ENCODE measurements around the gene EIF5A. TPM values are rescaled to one million over a fixed set of nuclear protein-coding genes. Genes with fewer than 3 reads are reported as not detected.
A peak's percentile ranks its signal among the peaks of the same experiment; 100 is the strongest.
"Not testable (repeated sequence)": the region's sequence is repeated elsewhere in the genome, so short reads cannot be mapped to it uniquely, and the experiment has no call there.

The EIF5A gene
- total and polyA plus RNA-seq, 5 donors = 259 to 311 (median 271) TPM

- 91% methylated on average over 11 of the region's 11 CpGs for WGBS
- intact Hi-C loops (cut with DNase I) = no loop called here
- no peaks in the 10 kb centered on the region for H3K27me3 ChIP-seq (ENCODE audit: control insufficient read depth, insufficient read depth)
- H3K9me3 ChIP-seq (ENCODE audit: control insufficient read depth, low read length) = no peaks in the 10 kb centered on the region
- no peak overlapping the region for H3K27ac ChIP-seq (ENCODE audit: low read length)
- no peak overlapping the region for H3K4me3 ChIP-seq (ENCODE audit: low read length)
- no peaks in the 10 kb centered on the region for H3K4me1 ChIP-seq (ENCODE audit: control insufficient read depth, insufficient read depth, low read length)
- ATAC-seq (no peak), DNase-seq (peak in 2 of 3 donors; percentile 6 to 28)
Observed at GRCh38 chr17:7326186-7326585, 18.8 kb downstream of the EIF5A start.

GRCh38 chr17:7327056-7327455, 19.6 kb downstream of the EIF5A start:
- H3K4me3 ChIP-seq (ENCODE audit: low read length) = no peak overlapping the region
- no peaks in the 10 kb centered on the region for H3K4me1 ChIP-seq (ENCODE audit: control insufficient read depth, insufficient read depth, low read length)
- DNase-seq (peak in 2 of 3 donors; percentile 14 to 29), ATAC-seq (no peak)
- H3K9me3 ChIP-seq (ENCODE audit: control insufficient read depth, low read length) = no peaks in the 10 kb centered on the region
- WGBS = 87% methylated on average over 7 of the region's 7 CpGs
- H3K27ac ChIP-seq (ENCODE audit: low read length) = no peak overlapping the region
- H3K27me3 ChIP-seq (ENCODE audit: control insufficient read depth, insufficient read depth) = no peaks in the 10 kb centered on the region
- intact Hi-C loops (cut with DNase I) = no loop called here

DNA sequence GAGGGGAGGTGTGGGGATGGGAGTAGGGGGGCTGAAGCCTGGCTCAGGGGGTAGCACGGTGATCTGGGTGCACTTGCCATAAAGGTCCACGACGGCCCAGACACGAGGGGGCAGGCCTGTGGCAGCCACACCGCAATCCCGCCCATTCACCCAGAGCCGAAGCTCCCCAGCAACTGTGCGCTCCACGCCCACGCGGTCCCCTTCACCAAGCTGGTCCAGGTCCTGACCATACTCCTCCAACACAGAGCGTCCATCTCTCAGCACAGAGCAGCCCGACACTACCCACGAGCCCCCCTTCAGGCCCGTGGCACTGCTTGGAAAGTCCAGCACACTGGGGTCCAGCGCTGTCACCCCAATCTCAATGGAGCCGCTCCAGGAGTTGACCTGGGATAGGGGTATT, 20.1 kb downstream of the EIF5A start:
- H3K9me3 ChIP-seq (ENCODE audit: control insufficient read depth, low read length) = no peaks in the 10 kb centered on the region
- H3K27ac ChIP-seq (ENCODE audit: low read length) = no peak overlapping the region
- peak in 2 of 3 donors; percentile 12 to 50 for DNase-seq
- H3K4me1 ChIP-seq (ENCODE audit: control insufficient read depth, insufficient read depth, low read length) = no peaks in the 10 kb centered on the region
- H3K27me3 ChIP-seq (ENCODE audit: control insufficient read depth, insufficient read depth) = no peaks in the 10 kb centered on the region
- H3K4me3 ChIP-seq (ENCODE audit: low read length) = no peak overlapping the region
- ATAC-seq = no peak
- intact Hi-C loops (cut with DNase I) = no loop called here
- 87% methylated on average over 17 of the region's 17 CpGs for WGBS

GRCh38 chr17:7328009-7328408, 20.6 kb downstream of the EIF5A start:
- H3K4me3 ChIP-seq (ENCODE audit: low read length) = no peak overlapping the region
- no peak for DNase-seq
- H3K27me3 ChIP-seq (ENCODE audit: control insufficient read depth, insufficient read depth) = no peaks in the 10 kb centered on the region
- no peak for ATAC-seq
- intact Hi-C loops (cut with DNase I) = no loop called here
- H3K4me1 ChIP-seq (ENCODE audit: control insufficient read depth, insufficient read depth, low read length) = no peaks in the 10 kb centered on the region
- no peak overlapping the region for H3K27ac ChIP-seq (ENCODE audit: low read length)
- no peaks in the 10 kb centered on the region for H3K9me3 ChIP-seq (ENCODE audit: control insufficient read depth, low read length)
- WGBS = 69% methylated on average over 1 of the region's 1 CpG

DNA sequence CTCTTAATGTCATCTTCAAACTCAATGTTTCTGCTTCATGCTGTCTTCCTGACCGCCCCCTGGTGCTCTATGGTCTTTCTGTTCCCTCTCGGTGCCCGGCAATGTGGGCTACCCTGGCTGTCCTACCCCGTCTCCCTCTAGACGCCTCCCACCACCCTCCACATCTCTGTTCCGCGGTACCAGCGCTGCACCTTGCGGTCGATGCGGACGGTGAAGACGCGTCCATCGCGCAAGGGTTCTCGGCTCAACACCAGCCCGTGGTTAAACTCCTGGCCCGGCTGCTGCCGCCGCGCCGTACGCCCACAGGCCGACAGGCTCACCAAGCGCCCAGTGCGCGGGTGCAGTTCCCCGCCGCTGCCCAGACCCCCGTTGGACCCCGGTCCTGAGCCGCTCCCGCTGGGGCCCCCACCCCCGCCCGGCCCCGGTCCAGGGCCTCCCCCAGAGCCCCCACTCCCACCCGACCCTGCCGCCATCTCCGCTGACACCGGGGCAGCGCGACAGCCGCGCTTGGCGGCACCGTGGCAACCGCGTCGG, 21.5 kb downstream of the EIF5A start, which contains the start of gene NEURL4:
Gene NEURL4, minus strand, starts transcription at position 496 of the 534 bp plus-strand sequence. Its CDS starts 23 bp downstream, at position 473.
- peak within 1 kb of the TSS; percentile 69 for H3K4me3 ChIP-seq (ENCODE audit: low read length)
- H3K27ac ChIP-seq (ENCODE audit: low read length) = peak within 1 kb of the TSS; percentile 89
- intact Hi-C loops (cut with DNase I) = no loop called here
- under 1% methylated on average over 50 of the region's 50 CpGs for WGBS
- DNase-seq (no peak), ATAC-seq (no peak)
- H3K4me1 ChIP-seq (ENCODE audit: control insufficient read depth, insufficient read depth, low read length) = no peaks in the 10 kb centered on the region
- no peaks in the 10 kb centered on the region for H3K9me3 ChIP-seq (ENCODE audit: control insufficient read depth, low read length)
- H3K27me3 ChIP-seq (ENCODE audit: control insufficient read depth, insufficient read depth) = no peaks in the 10 kb centered on the region

DNA sequence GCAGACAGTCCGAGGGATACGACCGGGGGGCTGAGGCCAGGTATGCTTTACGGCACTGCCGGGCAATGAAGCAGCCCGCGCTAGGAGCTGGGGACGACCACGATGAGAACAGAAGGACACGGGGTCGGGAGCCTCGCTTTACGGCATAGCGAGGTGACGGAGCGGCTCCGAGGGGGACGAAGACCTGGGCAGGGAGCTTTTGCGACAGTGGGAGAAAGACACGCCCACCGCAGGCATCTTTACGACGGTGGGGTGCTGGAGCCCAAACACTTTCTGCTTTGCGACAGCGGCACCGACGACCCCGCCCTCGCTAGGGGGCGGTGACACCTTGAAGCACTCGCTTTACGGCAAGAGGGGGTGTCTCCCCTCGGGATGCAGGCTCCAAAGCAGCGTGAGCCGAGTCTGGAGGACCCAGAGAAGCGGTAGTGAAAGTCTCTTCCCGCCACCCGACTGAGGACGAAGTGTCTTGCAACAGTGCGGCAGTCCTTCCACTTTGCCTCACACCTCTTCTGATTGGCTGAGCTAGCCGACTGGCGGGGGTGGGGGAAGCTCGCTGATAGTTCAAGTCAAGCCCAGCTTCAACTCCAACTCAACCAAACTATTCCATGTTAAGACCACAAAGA, 22.1 kb downstream of the EIF5A start:
- no peaks in the 10 kb centered on the region for H3K4me1 ChIP-seq (ENCODE audit: control insufficient read depth, insufficient read depth, low read length)
- peak overlapping the region; percentile 89 for H3K27ac ChIP-seq (ENCODE audit: low read length)
- under 1% methylated on average over 43 of the region's 43 CpGs for WGBS
- ATAC-seq (peak; percentile 90 to 91), DNase-seq (peak; percentile 99 to 100 (median 99))
- H3K27me3 ChIP-seq (ENCODE audit: control insufficient read depth, insufficient read depth) = no peaks in the 10 kb centered on the region
- intact Hi-C loops (cut with DNase I) = no loop called here
- H3K9me3 ChIP-seq (ENCODE audit: control insufficient read depth, low read length) = no peaks in the 10 kb centered on the region
- peak overlapping the region; percentile 69 for H3K4me3 ChIP-seq (ENCODE audit: low read length)

- Histone ChIP-seq H3K4me3 (ENCODE audit: low read length) (peak overlapping the region; percentile 69), H3K4me1 (ENCODE audit: control insufficient read depth, insufficient read depth, low read length) (no peaks in the 10 kb centered on the region), H3K27ac (ENCODE audit: low read length) (peak overlapping the region; percentile 89), H3K27me3 (ENCODE audit: control insufficient read depth, insufficient read depth) (no peaks in the 10 kb centered on the region), H3K9me3 (ENCODE audit: control insufficient read depth, low read length) (no peaks in the 10 kb centered on the region)
- WGBS = under 1% methylated on average over 34 of the region's 34 CpGs
- intact Hi-C loops (cut with DNase I) = no loop called here
- ATAC-seq (peak; percentile 74 to 81), DNase-seq (peak; percentile 79 to 91 (median 90))
Observed at GRCh38 chr17:7329997-7330637, 22.7 kb downstream of the EIF5A start.

GRCh38 chr17:7330638-7331015, 23.2 kb downstream of the EIF5A start:
- no peak for DNase-seq
- peak overlapping the region; percentile 72 for H3K27ac ChIP-seq (ENCODE audit: low read length)
- H3K4me3 ChIP-seq (ENCODE audit: low read length) = peak overlapping the region; percentile 69
- intact Hi-C loops (cut with DNase I) = no loop called here
- no peaks in the 10 kb centered on the region for H3K27me3 ChIP-seq (ENCODE audit: control insufficient read depth, insufficient read depth)
- WGBS = 66% methylated on average over 13 of the region's 13 CpGs
- H3K9me3 ChIP-seq (ENCODE audit: control insufficient read depth, low read length) = no peaks in the 10 kb centered on the region
- H3K4me1 ChIP-seq (ENCODE audit: control insufficient read depth, insufficient read depth, low read length) = no peaks in the 10 kb centered on the region
- ATAC-seq = no peak

DNA sequence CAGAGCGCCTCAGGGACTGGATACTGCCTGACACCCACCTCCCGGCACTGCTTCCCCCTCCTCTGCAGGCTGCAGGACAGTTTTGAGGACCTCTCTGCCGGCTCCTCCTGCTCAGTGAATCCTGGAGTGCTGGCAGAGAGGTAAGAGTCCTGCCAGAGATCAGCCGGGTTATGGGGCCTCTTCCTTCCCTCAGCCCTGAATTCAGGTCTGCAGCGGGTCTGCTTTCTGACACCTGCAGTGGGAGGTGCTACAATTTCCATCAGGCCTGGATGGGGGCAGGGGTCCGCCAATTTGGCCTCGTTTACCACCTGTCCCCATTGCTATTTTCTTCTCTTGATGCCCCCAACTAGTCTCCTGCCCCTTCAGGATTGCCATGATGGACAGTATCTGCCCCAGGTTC, 24.7 kb downstream of the EIF5A start:
- ATAC-seq = no peak
- no peak overlapping the region for H3K4me3 ChIP-seq (ENCODE audit: low read length)
- H3K27ac ChIP-seq (ENCODE audit: low read length) = no peak overlapping the region
- H3K9me3 ChIP-seq (ENCODE audit: control insufficient read depth, low read length) = no peaks in the 10 kb centered on the region
- no peaks in the 10 kb centered on the region for H3K4me1 ChIP-seq (ENCODE audit: control insufficient read depth, insufficient read depth, low read length)
- peak in 1 of 3 donors; percentile 30 for DNase-seq
- intact Hi-C loops (cut with DNase I) = no loop called here
- 55% methylated on average over 7 of the region's 7 CpGs for WGBS
- no peaks in the 10 kb centered on the region for H3K27me3 ChIP-seq (ENCODE audit: control insufficient read depth, insufficient read depth)

GRCh38 chr17:7332600-7333069, 25.2 kb downstream of the EIF5A start:
- H3K4me1 ChIP-seq (ENCODE audit: control insufficient read depth, insufficient read depth, low read length); ATAC-seq; intact Hi-C loops (cut with DNase I); H3K9me3 ChIP-seq (ENCODE audit: control insufficient read depth, low read length); H3K27ac ChIP-seq (ENCODE audit: low read length); H3K27me3 ChIP-seq (ENCODE audit: control insufficient read depth, insufficient read depth); H3K4me3 ChIP-seq (ENCODE audit: low read length): not testable (repeated sequence)
- 43% methylated on average over 14 of the region's 14 CpGs for WGBS
- DNase-seq = peak in 1 of 3 donors; percentile 24

- H3K9me3 ChIP-seq (ENCODE audit: control insufficient read depth, low read length) = no peaks in the 10 kb centered on the region
- peak in 1 of 3 donors; percentile 30 for DNase-seq
- intact Hi-C loops (cut with DNase I) = no loop called here
- no peak for ATAC-seq
- no peak overlapping the region for H3K4me3 ChIP-seq (ENCODE audit: low read length)
- no peak overlapping the region for H3K27ac ChIP-seq (ENCODE audit: low read length)
- WGBS = 90% methylated on average over 3 of the region's 3 CpGs
- H3K4me1 ChIP-seq (ENCODE audit: control insufficient read depth, insufficient read depth, low read length) = no peaks in the 10 kb centered on the region
- H3K27me3 ChIP-seq (ENCODE audit: control insufficient read depth, insufficient read depth) = no peaks in the 10 kb centered on the region
Observed at GRCh38 chr17:7334938-7335538, 27.6 kb downstream of the EIF5A start.

Measured in right cardiac atrium (tissue), 5 donors.